ENCODE results near the gene ELMOD3.

DNA sequence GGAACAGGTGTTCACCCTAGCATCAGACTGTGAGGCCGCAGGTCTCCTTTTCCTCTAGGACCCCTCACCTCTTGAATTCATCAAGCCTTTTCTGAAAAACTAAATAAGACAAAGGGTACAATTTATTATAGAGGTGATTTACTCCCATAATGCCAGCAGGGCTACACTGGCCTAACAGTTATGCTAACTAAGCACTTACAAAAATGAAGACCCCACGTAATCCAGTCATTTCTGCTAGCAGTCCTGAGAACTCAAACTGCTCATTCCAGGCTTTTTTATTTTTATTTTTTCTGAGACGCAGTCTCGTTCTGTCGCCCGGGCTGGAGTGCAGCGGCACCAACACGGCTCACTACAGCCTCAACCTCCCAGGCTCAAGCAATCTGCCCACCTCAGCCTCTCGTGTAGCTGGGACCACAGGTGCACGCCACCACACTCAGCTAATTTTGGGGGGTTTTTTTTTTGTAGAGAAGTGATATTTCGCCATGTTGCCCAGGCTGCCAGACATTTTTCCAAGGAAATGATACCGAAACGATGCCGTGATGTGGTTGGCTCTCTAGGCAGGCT lies 41.4 kb downstream of the ELMOD3 start:
- TF ChIP-seq CTCF (IDR thresholded peaks at IDR 0.05) (no peak), POLR2A (IDR thresholded peaks at IDR 0.05) (no peak)
